Mesothelial cell of epicardium (in vitro differentiated cells): Measurements from ENCODE around the gene ANK3. TPM values are rescaled to one million over a fixed set of nuclear protein-coding genes. Genes with fewer than 3 reads are reported as not detected.
A peak's percentile ranks its signal among the peaks of the same experiment; 100 is the strongest.

ENCODE experiments used
- DNase-seq, 2 experiments: peaks; one replicate each; pipeline ENCODE4 v3.0.0; 2021; ENCODE audit warnings: low spot score in 2 of 2; ENCODE audit not compliant: unreplicated experiment in 2 of 2
- H3K27ac Mint-ChIP-seq: 2 replicates; pipeline ENCODE4 v1.8.0; 2021; ENCODE audit warnings: mixed read lengths
- H3K27me3 Mint-ChIP-seq: 2 replicates; pipeline ENCODE4 v1.8.0; 2021; ENCODE audit warnings: low read depth, mixed read lengths
- H3K36me3 Mint-ChIP-seq: 2 replicates; pipeline ENCODE4 v1.8.0; 2021; ENCODE audit warnings: mixed read lengths
- H3K4me1 Mint-ChIP-seq: 2 replicates; pipeline ENCODE4 v1.8.0; 2021; ENCODE audit warnings: mixed read lengths
- H3K4me3 Mint-ChIP-seq: 2 replicates; pipeline ENCODE4 v1.8.0; 2021; ENCODE audit warnings: mild to moderate bottlenecking, moderate library complexity, mixed read lengths
- H3K9me3 Mint-ChIP-seq: 2 replicates; pipeline ENCODE4 v1.8.0; 2021; ENCODE audit warnings: mixed read lengths
- CTCF ChIP-seq: fragments of 200-600 bp; sonication (generic); IDR thresholded peaks from one replicate; pipeline ENCODE4 v1.5.0; 2021; ENCODE audit warnings: antibody characterized with exemption; ENCODE audit not compliant: unreplicated experiment
- total RNA-seq: library from RNA; stranded (reverse); gene quantifications from 3 replicates; pipeline ENCODE4 v1.2.1, GENCODE V29; 2021

ANK3 gene
- total RNA-seq, 1 donor from 2014 or later, result 242 TPM

GRCh38 chr10:60380781-60381180 lies 8.9 kb downstream of the ANK3 start:
- Mint-ChIP-seq H3K27ac (peak overlapping the region; percentile 18), H3K4me3 (no peak overlapping the region), H3K36me3 (peaks cover 8% of the 10 kb centered on the region), H3K27me3 (no peaks in the 10 kb centered on the region), H3K9me3 (peaks cover 14% of the 10 kb centered on the region), H3K4me1 (peaks cover 26% of the 10 kb centered on the region)
- no peak for DNase-seq
- no peak for TF ChIP-seq CTCF

- no peak for DNase-seq
- Mint-ChIP-seq H3K36me3 (peaks cover 11% of the 10 kb centered on the region), H3K27me3 (no peaks in the 10 kb centered on the region), H3K9me3 (peaks cover 14% of the 10 kb centered on the region), H3K4me3 (no peak overlapping the region), H3K27ac (no peak overlapping the region), H3K4me1 (peaks cover 22% of the 10 kb centered on the region)
- TF ChIP-seq CTCF, result no peak
Measured at GRCh38 chr10:60377955-60378354, 11.7 kb downstream of the ANK3 start.

GRCh38 chr10:60377042-60377352 lies 12.7 kb downstream of the ANK3 start:
- no peaks in the 10 kb centered on the region for H3K27me3 Mint-ChIP-seq
- H3K9me3 Mint-ChIP-seq, result peaks cover 14% of the 10 kb centered on the region
- H3K36me3 Mint-ChIP-seq, result peaks cover 11% of the 10 kb centered on the region
- peaks cover 24% of the 10 kb centered on the region for H3K4me1 Mint-ChIP-seq
- H3K27ac Mint-ChIP-seq, result no peak overlapping the region
- no peak for TF ChIP-seq CTCF
- no peak overlapping the region for H3K4me3 Mint-ChIP-seq
- DNase-seq, result no peak

GRCh38 chr10:60376221-60377041 lies 13.2 kb downstream of the ANK3 start:
- no peak for TF ChIP-seq CTCF
- Mint-ChIP-seq H3K4me3 (no peak overlapping the region), H3K36me3 (peaks cover 11% of the 10 kb centered on the region), H3K27me3 (no peaks in the 10 kb centered on the region), H3K4me1 (peaks cover 26% of the 10 kb centered on the region), H3K9me3 (peaks cover 14% of the 10 kb centered on the region), H3K27ac (no peak overlapping the region)
- DNase-seq, result no peak

GRCh38 chr10:60375293-60376004 lies 14.2 kb downstream of the ANK3 start:
- DNase-seq, result no peak
- Mint-ChIP-seq H3K4me1 (peaks cover 25% of the 10 kb centered on the region), H3K27ac (no peak overlapping the region), H3K4me3 (no peak overlapping the region), H3K27me3 (no peaks in the 10 kb centered on the region), H3K36me3 (peaks cover 11% of the 10 kb centered on the region), H3K9me3 (peaks cover 14% of the 10 kb centered on the region)
- TF ChIP-seq CTCF, result no peak
